Measurements from ENCODE around the gene SPPL2B. TPM values are rescaled to one million over a fixed set of nuclear protein-coding genes. Genes with fewer than 3 reads are reported as not detected.

SPPL2B gene
- total RNA-seq, 1 donor from 2014 or later, result 24.9 TPM

DNA sequence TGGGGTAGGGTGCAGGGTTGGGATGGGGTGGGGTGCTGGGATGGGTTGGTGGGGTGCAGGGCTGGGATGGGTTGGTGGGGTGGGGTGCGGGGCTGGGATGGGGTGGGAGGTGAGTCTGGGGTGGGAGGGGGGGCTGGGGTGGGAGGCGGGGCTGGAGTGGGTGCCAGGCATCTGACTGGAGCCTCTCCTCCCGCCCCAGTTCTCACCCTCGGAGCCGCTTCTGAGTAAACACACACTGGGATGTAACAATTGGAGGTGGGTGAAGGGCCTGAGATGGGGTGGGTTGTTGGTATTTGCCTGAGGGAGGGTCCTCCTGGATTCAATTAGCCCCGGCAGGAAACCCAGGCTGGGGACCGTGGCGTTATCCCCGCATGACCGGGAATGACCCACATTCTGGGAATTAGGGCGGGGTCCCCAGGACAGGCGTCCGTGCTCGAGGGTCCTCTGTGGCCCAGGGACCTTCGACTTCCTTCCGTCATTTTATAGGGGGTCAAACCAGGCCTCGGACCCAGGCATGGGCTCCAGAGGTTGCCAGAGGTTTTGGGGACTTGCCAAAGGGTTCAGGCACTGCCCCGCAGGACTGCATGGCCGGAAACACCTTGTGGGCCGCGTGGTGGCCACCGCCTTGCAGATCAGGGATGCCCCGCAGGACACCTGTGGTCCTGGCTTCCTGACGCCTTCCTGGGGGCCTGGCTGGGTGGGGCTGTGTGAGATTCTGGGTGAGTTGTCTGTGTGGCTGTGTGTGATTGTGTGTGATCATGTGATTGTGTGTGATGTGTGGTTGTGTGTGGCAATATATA, 33.0 kb downstream of the SPPL2B start:
- DNase-seq (ENCODE audit: missing footprints) (no peak), ATAC-seq (no peak)
- intact Hi-C loops (cut with DNase I), result no loop called here

DNA sequence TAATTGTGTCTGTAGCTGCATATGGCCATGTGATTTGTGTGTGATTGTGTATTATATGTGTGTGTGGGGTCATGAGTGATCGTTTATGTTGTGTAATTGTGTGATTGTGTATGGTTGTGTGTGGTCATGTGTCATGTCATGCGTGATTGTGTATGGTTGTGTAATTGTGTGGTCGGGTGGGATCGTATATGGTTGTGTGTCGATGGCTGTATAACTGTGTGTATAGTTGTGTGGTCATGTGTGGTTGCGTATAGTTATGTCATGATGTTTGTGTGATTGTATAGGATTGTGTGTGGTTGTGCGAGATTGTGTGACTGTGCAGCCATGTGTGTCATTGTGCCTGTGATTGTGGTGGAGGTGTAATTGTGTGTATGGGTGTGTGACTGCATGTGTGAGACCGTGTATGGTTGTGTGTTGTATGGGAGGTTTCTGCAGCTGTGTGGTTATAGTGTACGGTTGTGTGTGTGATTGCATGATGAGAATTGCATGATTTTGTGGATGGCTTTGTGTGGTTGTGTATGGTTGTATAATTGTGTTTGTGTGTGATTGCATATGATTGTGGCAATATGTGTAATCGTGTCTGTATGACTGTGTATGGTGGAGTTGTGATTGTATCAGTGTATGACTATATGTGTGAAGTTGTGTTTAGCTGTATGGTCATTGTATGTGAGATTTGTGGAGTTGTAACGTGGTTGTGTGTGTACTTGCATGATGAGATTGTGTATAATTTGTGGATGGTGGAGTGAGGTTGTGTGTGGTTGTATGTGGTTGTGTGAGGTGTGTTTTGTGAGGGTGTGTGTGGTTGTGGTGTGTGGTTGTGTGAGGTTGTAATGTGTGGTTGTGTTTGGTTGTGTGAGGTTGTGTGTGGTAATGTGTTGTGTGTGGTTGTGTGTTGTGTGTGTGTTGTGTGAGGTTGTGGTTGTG, 33.8 kb downstream of the SPPL2B start:
- ATAC-seq, result no peak
- intact Hi-C loops (cut with DNase I), result no loop called here
- no peak for DNase-seq (ENCODE audit: missing footprints)

DNA sequence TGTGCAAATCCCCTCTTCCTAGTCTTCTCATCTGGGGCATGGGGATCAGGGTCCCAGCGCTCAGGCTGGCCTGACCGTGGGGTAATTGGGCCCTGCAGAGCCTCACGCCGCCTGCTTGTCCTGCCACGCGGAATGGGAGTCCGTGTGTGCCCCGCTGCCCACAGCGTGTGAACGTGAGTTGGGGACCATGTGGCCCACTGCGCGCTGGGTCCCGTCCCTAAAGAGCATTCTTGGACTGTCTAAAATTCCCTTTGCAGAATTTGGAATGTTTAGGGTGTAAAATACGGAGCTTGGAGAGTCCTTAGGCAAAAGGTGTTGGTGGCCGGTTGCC, 34.5 kb downstream of the SPPL2B start:
- intact Hi-C loops (cut with DNase I), result no loop called here
- no peak for ATAC-seq

GRCh38 chr19:2363419-2363818, 34.9 kb downstream of the SPPL2B start:
- no peak for DNase-seq (ENCODE audit: missing footprints)
- ATAC-seq, result no peak
- intact Hi-C loops (cut with DNase I), result no loop called here

More for the DNA sequence above, 34.5 kb downstream of the SPPL2B start:
- DNase-seq (ENCODE audit: missing footprints), result no peak

- DNase-seq (ENCODE audit: missing footprints) (no peak), ATAC-seq (no peak)
- intact Hi-C loops (cut with DNase I), result no loop called here
Measured at GRCh38 chr19:2365201-2365970, 36.9 kb downstream of the SPPL2B start.

- no peak for DNase-seq (ENCODE audit: missing footprints)
- no peak for ATAC-seq
- intact Hi-C loops (cut with DNase I), result no loop called here
Measured at GRCh38 chr19:2371656-2372055, 43.2 kb downstream of the SPPL2B start.

GRCh38 chr19:2372076-2372612, 43.7 kb downstream of the SPPL2B start:
- intact Hi-C loops (cut with DNase I), result no loop called here
- DNase-seq (ENCODE audit: missing footprints) (no peak), ATAC-seq (no peak)

- intact Hi-C loops (cut with DNase I), result no loop called here
- DNase-seq (ENCODE audit: missing footprints), result no peak
- ATAC-seq, result no peak
Measured at GRCh38 chr19:2374808-2375207, 46.3 kb downstream of the SPPL2B start.

GRCh38 chr19:2375353-2376121, 47.1 kb downstream of the SPPL2B start:
- DNase-seq (ENCODE audit: missing footprints) (no peak), ATAC-seq (no peak)
- intact Hi-C loops (cut with DNase I), result no loop called here

DNA sequence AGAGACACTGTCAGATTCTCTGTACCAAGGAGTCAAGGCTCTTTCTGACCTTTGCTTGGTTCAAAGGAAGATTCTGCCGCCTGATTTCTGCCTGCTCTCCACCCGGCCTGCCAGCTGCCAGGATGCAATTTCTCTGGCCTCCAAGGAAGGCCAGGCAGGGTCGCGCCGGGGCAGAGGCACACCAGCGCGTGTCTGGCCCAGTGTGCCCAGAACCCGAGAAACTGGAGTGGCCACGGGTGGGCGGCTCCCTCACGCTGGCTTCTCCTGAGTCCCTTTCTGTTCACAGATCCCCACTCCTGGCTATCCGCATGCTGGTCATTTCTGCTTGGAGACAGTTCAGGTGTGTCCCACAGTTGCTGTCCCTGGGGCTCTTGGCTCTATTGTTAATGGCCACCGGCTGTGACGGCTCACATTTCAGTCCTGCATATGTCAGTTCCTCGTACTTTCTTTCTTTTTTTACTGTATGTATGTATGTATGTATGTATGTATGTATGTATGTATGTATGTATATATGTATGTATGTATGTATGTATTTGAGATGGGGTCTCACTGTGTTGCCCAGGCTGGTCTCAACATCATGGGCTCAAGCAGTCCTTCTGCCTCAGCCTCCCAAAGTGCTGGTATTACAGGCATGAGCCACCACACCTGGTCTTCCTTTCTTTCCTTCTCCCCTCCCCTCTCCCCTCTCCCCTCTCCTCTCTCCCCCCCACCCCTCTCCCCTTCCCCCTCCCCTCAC, 48.5 kb downstream of the SPPL2B start:
- no peak for ATAC-seq

DNA sequence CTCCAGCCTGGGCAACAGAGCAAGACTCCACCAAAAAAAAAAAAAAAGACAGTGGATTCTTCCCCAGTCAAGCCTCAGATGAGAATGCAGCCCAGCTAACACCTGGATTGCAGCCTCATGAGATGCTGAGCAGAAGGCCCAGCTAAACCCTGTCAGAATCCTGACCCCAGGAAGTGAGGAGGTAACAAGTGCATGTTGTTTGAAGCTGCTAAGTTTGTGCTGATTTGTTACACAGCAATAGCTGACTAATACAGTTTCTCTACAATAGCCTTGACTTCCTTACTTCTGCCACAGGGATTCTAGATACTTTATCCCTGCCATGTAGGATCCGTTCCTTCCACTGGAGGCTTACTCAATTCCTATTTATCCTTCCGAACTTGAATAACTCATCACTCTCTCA, 52.1 kb downstream of the SPPL2B start:
- ATAC-seq (no peak), DNase-seq (ENCODE audit: missing footprints) (no peak)
- intact Hi-C loops (cut with DNase I), result no loop called here

More for the DNA sequence above, 48.5 kb downstream of the SPPL2B start:
- intact Hi-C loops (cut with DNase I), result no loop called here
- no peak for DNase-seq (ENCODE audit: missing footprints)

GRCh38 chr19:2381148-2381820, 52.8 kb downstream of the SPPL2B start:
- no peak for ATAC-seq
- DNase-seq (ENCODE audit: missing footprints), result no peak
- intact Hi-C loops (cut with DNase I), result no loop called here

DNA sequence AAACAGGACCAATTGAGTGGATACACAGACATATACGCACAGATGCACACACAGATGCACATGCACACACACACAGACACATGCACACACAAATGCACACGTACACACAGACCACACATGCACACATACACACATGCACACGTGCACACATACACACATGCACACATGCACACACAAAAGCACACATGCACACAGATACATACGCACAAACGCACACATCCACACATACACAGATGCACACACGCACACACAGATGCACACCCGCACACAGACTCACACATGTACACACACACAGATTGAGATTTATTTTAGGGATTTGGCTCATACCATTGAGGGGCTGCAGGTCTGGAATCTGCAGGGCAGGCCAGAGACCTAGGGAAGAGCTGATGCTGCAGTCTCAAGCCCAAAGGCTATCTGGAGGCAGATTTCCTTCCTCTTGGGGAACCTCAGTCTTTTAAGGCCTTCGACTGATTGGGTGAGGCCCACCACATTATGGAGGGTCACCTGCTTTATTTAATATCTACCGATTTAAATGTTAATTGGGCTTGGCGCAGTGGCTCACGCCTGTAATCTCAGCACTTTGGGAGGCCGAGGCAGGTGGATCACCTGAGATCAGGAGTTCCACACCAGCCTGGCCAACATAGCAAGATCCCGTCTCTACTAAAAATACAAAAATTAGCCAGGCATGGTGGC, 54.2 kb downstream of the SPPL2B start:
- no peak for DNase-seq (ENCODE audit: missing footprints)

GRCh38 chr19:2385053-2385721, 56.7 kb downstream of the SPPL2B start:
- ATAC-seq (no peak), DNase-seq (ENCODE audit: missing footprints) (no peak)
- intact Hi-C loops (cut with DNase I), result no loop called here

More for the DNA sequence above, 54.2 kb downstream of the SPPL2B start:
- intact Hi-C loops (cut with DNase I), result no loop called here
- no peak for ATAC-seq

DNA sequence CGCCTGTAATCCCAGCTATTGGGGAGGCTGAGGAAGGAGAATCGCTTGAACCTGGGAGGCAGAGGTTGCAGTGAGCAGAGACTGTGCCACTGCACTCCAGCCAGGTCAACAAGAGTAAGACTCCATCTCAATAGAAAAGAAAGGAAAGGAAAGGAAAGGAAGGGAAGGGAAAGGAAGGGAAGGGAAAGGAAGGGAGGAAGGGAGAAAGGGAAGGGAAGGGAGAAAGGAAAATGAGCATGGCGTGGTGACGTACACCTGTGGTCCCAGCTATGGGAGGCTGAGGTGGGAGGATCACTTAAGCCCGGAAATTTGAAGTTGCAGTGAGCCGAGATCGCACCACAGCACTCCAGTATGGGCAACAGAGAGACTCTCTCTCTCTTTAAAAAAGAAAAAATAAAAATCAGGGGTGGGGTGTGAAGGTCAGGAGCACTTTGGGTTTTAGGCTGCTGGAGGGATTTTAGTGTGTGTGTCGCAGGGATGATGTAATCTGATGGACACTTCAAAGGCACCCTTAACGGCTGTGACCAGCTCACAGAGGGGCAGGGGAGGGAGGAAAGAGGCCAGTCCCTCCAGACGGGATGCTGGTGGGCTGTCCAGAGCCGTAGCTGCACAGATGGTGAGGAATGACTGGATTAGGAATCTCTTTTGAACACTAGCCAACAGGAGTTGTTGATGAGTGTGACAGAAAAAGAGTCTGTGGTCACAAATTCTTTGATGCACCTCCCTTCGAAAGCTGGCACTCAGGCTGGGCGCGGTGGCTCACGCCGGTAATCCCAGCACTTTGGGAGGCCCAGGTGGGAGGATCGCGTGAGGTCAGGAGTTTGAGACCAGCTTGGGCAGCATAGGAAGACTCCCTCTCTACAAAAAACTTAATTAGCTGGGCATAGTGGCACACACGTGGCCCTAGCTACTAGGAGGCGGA, 59.1 kb downstream of the SPPL2B start:
- DNase-seq (ENCODE audit: missing footprints) (no peak), ATAC-seq (no peak)
- intact Hi-C loops (cut with DNase I), result no loop called here

Data from Right ventricle myocardium inferior (tissue), 1 donor.